Measurements from ENCODE around the gene ANKS4B.

DNA sequence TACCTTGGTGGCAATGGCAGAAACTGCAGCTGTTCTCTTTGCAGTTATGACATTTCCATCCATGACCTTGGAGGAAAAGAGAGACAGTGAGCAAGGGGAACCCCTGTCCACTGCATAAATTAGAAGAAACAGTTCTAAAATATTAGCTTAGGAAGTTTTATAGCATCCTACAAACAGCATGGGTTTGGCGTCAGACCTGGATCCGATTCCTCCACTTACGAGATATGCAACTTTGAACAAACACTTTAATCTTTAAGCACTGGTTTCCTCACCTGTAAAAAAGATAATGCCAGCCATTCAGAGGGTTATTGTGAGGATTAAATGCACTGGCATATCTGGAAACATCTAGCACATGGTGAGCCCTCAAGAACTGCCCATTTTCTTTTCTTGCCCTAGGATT is 42.0 kb downstream of the ANKS4B start:
- TF ChIP-seq ZFP30 (CRISPR knock-in tag; IDR thresholded peaks at IDR 0.05) = no peak
- TF ChIP-seq OSR1 (CRISPR knock-in tag; IDR thresholded peaks at IDR 0.05) = no peak
- TF ChIP-seq, protein P1, sequence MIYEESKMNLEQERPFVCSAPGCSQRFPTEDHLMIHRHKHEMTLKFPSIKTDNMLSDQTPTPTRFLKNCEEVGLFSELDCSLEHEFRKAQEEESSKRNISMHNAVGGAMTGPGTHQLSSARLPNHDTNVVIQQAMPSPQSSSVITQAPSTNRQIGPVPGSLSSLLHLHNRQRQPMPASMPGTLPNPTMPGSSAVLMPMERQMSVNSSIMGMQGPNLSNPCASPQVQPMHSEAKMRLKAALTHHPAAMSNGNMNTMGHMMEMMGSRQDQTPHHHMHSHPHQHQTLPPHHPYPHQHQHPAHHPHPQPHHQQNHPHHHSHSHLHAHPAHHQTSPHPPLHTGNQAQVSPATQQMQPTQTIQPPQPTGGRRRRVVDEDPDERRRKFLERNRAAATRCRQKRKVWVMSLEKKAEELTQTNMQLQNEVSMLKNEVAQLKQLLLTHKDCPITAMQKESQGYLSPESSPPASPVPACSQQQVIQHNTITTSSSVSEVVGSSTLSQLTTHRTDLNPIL (CRISPR knock-in tag; IDR thresholded peaks at IDR 0.05; ENCODE audit: low read depth) = no peak
- no peak for TF ChIP-seq ZNF565 (CRISPR knock-in tag; conservative IDR thresholded peaks at IDR 0.05; ENCODE audit: low read depth)
- TF ChIP-seq RARB (CRISPR knock-in tag; IDR thresholded peaks at IDR 0.05) = no peak

Data from SK-N-SH treated with all-trans-retinoic acid at 6 μM for 48 hours (cell line).